Fibroblast of villous mesenchyme (primary cell): Measurements from ENCODE around the gene TWF1. TPM values are rescaled to one million over a fixed set of nuclear protein-coding genes. Genes with fewer than 3 reads are reported as not detected.

Source experiments
- DNase-seq: peaks from one replicate; pipeline ENCODE4 v3.0.0-alpha.2; 2010; ENCODE audit warnings: low read depth
- H3K4me3 ChIP-seq: 2 replicates; pipeline ENCODE4 v1.5.1; 2011; ENCODE audit warnings: low read depth, mild to moderate bottlenecking, low read length
- total RNA-seq: library from RNA; depleted of rRNA; stranded (reverse); fragments of >200 nt; gene quantifications from 2 replicates; pipeline ENCODE4 v1.2.3, GENCODE V29; 2012
- TF ChIP-seq, protein P1 (sequence below): IDR thresholded peaks from 2 replicates; pipeline ENCODE4 v1.5.1; 2012; ENCODE audit warnings: low read depth, mild to moderate bottlenecking, low read length; ENCODE audit not compliant: insufficient read depth

The TWF1 gene
- total RNA-seq, 1 donor = 224 TPM

DNA sequence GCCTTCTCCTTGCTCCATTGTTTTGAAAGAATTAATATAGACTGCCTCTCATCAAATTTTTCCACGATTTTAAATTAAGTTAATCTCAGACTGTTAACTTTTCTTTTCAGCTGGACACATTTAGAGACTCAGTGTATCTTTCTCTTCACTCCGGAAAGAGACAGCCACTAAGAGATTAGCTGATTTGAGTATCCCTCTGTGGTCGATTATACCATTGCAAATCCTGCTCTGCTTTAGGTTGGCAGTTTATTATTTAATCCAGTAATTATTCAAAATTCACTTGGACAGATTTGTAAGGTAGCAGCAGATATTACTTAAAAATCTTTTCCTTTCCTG is 588 bp upstream of the TWF1 start:
- TF ChIP-seq, protein P1, sequence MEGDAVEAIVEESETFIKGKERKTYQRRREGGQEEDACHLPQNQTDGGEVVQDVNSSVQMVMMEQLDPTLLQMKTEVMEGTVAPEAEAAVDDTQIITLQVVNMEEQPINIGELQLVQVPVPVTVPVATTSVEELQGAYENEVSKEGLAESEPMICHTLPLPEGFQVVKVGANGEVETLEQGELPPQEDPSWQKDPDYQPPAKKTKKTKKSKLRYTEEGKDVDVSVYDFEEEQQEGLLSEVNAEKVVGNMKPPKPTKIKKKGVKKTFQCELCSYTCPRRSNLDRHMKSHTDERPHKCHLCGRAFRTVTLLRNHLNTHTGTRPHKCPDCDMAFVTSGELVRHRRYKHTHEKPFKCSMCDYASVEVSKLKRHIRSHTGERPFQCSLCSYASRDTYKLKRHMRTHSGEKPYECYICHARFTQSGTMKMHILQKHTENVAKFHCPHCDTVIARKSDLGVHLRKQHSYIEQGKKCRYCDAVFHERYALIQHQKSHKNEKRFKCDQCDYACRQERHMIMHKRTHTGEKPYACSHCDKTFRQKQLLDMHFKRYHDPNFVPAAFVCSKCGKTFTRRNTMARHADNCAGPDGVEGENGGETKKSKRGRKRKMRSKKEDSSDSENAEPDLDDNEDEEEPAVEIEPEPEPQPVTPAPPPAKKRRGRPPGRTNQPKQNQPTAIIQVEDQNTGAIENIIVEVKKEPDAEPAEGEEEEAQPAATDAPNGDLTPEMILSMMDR = no peak
- peak overlapping the region; percentile 97 for H3K4me3 ChIP-seq
- no peak for DNase-seq

DNA sequence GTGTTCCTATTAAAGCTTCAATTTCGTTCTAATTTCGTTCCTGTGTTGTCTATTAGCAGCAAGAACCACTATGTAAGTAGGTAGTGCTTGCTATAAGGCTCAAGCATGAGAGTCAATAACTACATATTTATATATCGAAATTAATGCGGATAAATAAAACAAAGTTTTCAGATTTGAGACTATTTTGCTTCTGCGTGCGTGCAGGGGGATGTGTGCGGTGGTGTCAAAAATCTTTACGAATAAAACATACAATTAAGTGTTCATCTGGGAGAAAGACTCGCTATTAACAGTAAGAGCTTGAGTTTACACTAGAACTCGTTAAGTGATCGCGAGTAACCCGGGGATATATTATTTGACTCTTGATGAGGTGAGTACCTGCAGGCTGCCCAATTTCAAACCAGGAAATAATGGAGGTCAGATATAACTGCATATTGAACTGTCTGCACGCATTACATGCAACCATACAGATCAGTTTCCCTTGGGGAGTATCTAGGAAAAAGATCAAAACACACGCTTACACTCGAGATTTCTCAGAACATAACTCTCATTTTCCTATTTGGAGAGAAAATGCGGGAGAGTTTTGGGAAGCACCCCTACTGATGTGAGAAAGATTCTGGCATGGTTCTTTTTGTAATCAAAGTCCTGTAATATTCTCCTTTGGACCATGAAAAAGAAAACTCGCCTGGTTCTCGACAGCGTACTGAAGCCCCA is 813 bp downstream of the TWF1 start:
- peak; percentile 13 for DNase-seq
- TF ChIP-seq, protein P1 = no peak
- H3K4me3 ChIP-seq = peak overlapping the region; percentile 97

DNA sequence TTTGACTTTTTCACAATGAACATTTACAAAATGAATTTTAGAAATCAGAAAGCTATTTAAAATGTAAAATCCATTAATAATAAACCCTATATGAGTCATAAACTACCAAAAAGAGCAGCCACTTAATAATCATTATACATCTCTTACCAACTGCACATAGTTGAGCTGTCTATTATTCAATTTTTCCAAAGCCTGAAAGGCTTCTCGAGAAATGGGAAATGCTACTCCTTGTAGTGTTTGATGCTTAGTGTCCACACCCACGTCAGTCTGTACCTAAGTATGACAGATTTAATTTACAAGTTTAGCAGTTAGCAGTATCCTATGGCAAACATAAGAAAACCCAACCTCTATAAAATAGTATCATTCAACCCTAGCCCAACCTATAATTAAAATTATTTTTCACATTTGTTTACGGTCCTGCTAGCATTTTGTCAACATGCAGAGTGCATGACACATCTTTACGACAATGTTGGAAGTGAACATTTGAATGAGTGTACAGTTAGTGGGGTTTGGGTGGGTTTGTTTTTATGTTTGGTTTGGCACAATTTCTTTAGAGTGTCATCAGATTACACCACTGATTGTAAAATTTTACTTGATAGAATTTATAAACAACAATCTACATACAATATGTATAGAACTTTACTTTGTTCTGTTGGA is 8.4 kb downstream of the TWF1 start:
- TF ChIP-seq, protein P1 = no peak
- no peak for DNase-seq
- no peak overlapping the region for H3K4me3 ChIP-seq

DNA sequence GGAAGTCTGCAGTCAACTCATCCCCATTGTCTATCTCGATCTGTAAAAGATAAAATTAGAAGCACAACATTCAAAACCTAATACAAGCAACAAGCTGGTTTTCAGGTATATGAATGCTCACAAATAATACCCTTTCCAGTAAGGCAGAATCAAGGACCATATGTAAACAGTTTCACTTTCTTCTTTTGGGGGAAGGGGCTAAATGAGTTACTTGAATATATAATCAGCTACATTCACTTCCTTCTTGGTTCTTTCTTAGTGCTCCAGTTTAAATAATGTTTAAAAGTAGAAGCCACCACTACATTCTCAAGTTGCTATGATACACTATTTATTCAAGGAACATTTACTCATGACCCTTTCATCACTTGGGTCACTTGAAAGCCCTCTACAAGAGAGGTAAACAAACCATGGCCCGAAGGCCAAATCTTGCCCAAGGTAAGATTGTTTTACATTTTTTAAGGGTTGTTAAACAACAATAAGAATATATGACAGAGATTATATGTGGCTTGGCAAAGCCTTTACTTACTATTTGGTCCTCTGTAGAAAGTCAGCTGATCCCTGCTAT is 10.3 kb downstream of the TWF1 start:
- peak; percentile 43 for DNase-seq
- H3K4me3 ChIP-seq = no peak overlapping the region
- TF ChIP-seq, protein P1 = no peak

DNA sequence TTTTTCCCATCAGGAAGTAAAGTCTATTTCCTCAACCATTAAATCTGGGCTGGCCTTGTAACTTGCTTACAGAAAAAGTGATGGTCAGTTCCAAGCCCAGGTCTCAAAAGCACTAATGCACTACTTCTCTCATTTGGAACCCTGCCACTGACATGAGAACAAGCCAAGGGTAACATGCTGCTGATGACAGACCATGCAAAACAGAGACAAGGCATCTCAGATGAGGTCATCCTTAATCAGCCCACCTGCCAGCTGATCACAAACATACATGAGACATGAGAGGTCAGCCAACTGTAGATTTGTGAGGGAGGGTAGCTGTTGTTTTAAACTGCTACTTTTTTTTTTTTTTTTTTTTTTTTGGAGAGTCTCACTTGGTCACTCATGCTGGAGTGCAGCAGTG is 16.2 kb downstream of the TWF1 start:
- TF ChIP-seq, protein P1 = no peak
- DNase-seq = no peak
- H3K4me3 ChIP-seq = no peak overlapping the region

DNA sequence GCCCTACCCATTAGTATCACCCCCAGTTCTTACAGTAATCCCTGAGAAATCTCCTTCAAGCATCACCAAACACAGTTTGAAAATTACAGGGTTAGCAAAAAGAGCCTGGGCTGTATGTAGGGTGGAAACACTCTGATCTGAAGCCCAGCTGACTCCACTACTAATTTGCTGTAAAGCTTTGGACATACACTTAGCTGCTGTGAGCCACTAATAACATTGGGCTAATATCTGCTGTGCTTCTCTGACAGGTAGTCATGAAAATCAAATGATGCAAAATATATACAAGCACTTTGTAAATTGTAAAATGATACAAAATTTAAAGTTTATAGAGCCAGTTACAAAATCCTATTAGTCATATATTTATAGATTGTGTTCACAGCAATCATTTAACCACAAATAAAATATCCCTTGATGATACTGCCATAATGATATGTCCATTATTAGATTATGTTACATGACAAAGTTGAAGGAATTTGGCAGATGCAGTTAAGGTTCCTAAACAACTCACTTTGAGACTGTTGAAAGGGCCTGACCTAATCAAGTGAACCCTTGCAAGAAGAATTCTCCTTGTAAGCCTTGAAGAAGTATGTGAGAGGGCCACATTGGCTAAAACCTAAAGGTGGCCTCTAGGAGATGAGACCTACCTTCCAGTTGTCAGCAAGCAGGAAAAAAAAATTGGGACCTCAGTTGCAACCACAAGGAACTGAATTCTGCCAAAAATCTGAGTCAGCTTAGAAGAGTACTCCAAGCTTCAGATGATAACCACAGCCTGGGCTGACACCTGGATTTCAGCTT is 19.0 kb downstream of the TWF1 start:
- TF ChIP-seq, protein P1 = no peak
- no peak overlapping the region for H3K4me3 ChIP-seq
- DNase-seq = no peak
